K562 (cell line): ENCODE results near the gene NUCB2. TPM values are rescaled to one million over a fixed set of nuclear protein-coding genes. Genes with fewer than 3 reads are reported as not detected.
A peak's percentile ranks its signal among the peaks of the same experiment; 100 is the strongest.

Experiments
- ATF7 ChIP-seq: fragments of 450-650 bp; IDR thresholded peaks from 2 replicates; pipeline ENCODE4 v1.7.1; 2014; ENCODE audit warnings: mild to moderate bottlenecking, moderate library complexity
- BRF1 ChIP-seq: IDR thresholded peaks from 3 replicates; pipeline ENCODE4 v1.6.1; 2011; ENCODE audit warnings: borderline replicate concordance, mild to moderate bottlenecking; ENCODE audit not compliant: insufficient read length; ENCODE audit errors: extremely low read depth
- CBX1 ChIP-seq: sonication (generic); IDR thresholded peaks from 2 replicates; pipeline ENCODE4 v1.6.1; 2016; ENCODE audit warnings: antibody characterized with exemption, low read depth, mild to moderate bottlenecking
- CEBPG ChIP-seq, 3 experiments: fragments of 200-800 bp in 1 of 3; sonication (Bioruptor generic) in 1 of 3; sonication (generic) in 1 of 3; formaldehyde crosslinking in 1 of 3; IDR thresholded peaks in 2 of 3; conservative IDR thresholded peaks in 1 of 3; 2 replicates each; pipeline versions ENCODE4 v1.6.1 to v1.8.0; 2016 to 2022; ENCODE audit warnings: missing compliant biosample characterization in 2 of 3, missing genetic modification characterization in 2 of 3, mild to moderate bottlenecking in 1 of 3, missing genetic modification reagents in 1 of 3
- E4F1 ChIP-seq: fragments of 250-450 bp; sonication (Bioruptor Pico); IDR thresholded peaks from 2 replicates; pipeline ENCODE4 v1.5.0; 2021; ENCODE audit warnings: mild to moderate bottlenecking, borderline replicate concordance
- ESRRA ChIP-seq: fragments of 450-650 bp; IDR thresholded peaks from 2 replicates; pipeline ENCODE4 v1.6.1; 2014; ENCODE audit warnings: low read depth, mild to moderate bottlenecking, moderate library complexity, borderline replicate concordance
- GTF2E2 ChIP-seq: fragments of 200-800 bp; sonication (Bioruptor generic); IDR thresholded peaks from 2 replicates; pipeline ENCODE4 v1.6.1; 2016; ENCODE audit warnings: missing genetic modification characterization, missing compliant biosample characterization
- KAT7 ChIP-seq: sonication (generic); formaldehyde crosslinking; IDR thresholded peaks from 2 replicates; pipeline ENCODE4 v1.8.0; 2022; ENCODE audit warnings: missing genetic modification reagents, mild to moderate bottlenecking, borderline replicate concordance
- MBD2 ChIP-seq: sonication (generic); IDR thresholded peaks from 2 replicates; pipeline ENCODE4 v1.6.1; 2016; ENCODE audit warnings: low read depth, borderline replicate concordance
- NONO ChIP-seq, 2 experiments: fragments of 200-400 bp in 1 of 2; fragments of 450-650 bp in 1 of 2; formaldehyde crosslinking in 1 of 2; IDR thresholded peaks; 2 replicates each; pipeline ENCODE4 v1.6.1; 2017; ENCODE audit warnings: low read depth in 2 of 2, mild to moderate bottlenecking in 2 of 2, moderate library complexity in 2 of 2, low read length in 1 of 2
- RB1 ChIP-seq: fragments of 450-650 bp; IDR thresholded peaks from 2 replicates; pipeline ENCODE4 v1.6.1; 2017; ENCODE audit warnings: low read depth, mild to moderate bottlenecking
- SMAD4 ChIP-seq: fragments of 250-450 bp; sonication (Bioruptor Pico); conservative IDR thresholded peaks from 2 replicates; pipeline ENCODE4 v1.8.0; 2021; ENCODE audit warnings: inconsistent platforms, mild to moderate bottlenecking, moderate library complexity
- SMARCA5 ChIP-seq: fragments of 450-650 bp; IDR thresholded peaks from 2 replicates; pipeline ENCODE4 v1.6.1; 2016
- SMC3 ChIP-seq: conservative IDR thresholded peaks from 2 replicates; pipeline ENCODE4 v1.6.1; 2011; ENCODE audit warnings: low read depth, low read length, improper control_type of control experiment; ENCODE audit not compliant: insufficient read depth
- TCF3 ChIP-seq: sonication (generic); formaldehyde crosslinking; IDR thresholded peaks from 2 replicates; pipeline ENCODE4 v1.4.0; 2020; ENCODE audit warnings: mild to moderate bottlenecking, missing genetic modification reagents
- YY1 ChIP-seq, 3 experiments: IDR thresholded peaks; 2 replicates each; pipeline ENCODE4 v1.6.1; 2011; ENCODE audit warnings: low read length in 2 of 3, mild to moderate bottlenecking in 2 of 3, moderate library complexity in 2 of 3, borderline replicate concordance in 1 of 3, control low read depth in 1 of 3, low read depth in 1 of 3; ENCODE audit not compliant: insufficient read depth in 3 of 3, insufficient replicate concordance in 2 of 3, control insufficient read depth in 1 of 3, insufficient read length in 1 of 3; ENCODE audit errors: extremely low read depth in 1 of 3
- ZBTB9 ChIP-seq: fragments of 450-650 bp; formaldehyde crosslinking; IDR thresholded peaks from 2 replicates; pipeline ENCODE4 v1.4.0; 2020; ENCODE audit warnings: mild to moderate bottlenecking, moderate library complexity
- ZFP91 ChIP-seq: sonication (generic); formaldehyde crosslinking; IDR thresholded peaks from 2 replicates; pipeline ENCODE4 v1.8.0; 2022; ENCODE audit warnings: mild to moderate bottlenecking, missing genetic modification reagents
- ZNF140 ChIP-seq: fragments of 250-450 bp; sonication (Bioruptor Pico); IDR thresholded peaks from 2 replicates; pipeline ENCODE4 v1.8.0; 2021; ENCODE audit warnings: moderate library complexity, mild to moderate bottlenecking, inconsistent platforms
- ZNF354B ChIP-seq: fragments of 250-450 bp; sonication (Bioruptor Pico); IDR thresholded peaks from 2 replicates; pipeline ENCODE4 v1.4.0; 2020
- polyA plus RNA-seq, 8 experiments: library from polyadenylated mRNA; depleted of rRNA in 4 of 8; stranded (reverse) in 5 of 8; unstranded in 3 of 8; fragments of >200 nt; fragmentation: Nextera tagmentation in 2 of 8; fragmentation: Illumina TruSeq in 1 of 8; extraction: Ambion mirVana in 2 of 8; extraction: Trizol in 1 of 8; gene quantifications; 2 replicates each; pipeline versions ENCODE4 v1.2.1 to v1.2.3, GENCODE V29; 2011 to 2014; ENCODE audit warnings: inconsistent platforms in 1 of 8, missing spikeins in 1 of 8
- total RNA-seq, 7 experiments: library from RNA; depleted of rRNA in 6 of 7; stranded (reverse); fragments of >200 nt in 6 of 7; fragmentation: Illumina TruSeq in 2 of 7; extraction: Trizol in 2 of 7; gene quantifications; 2 replicates each; pipeline versions ENCODE4 v1.2.1 to v1.2.3, GENCODE V29; 2011 to 2021; ENCODE audit warnings: low replicate concordance in 1 of 7

NUCB2 gene
- total and polyA plus RNA-seq, 9 of the 15 experiments (the other 6 are each of a cell fraction or from before 2014, with no cell fraction given), result 54.0 to 108 (median 84.6) TPM

GRCh38 chr11:17352950-17353820, 76.6 kb downstream of the NUCB2 start (continued):
- peak; percentile 63; the same call in 1 of the 2 replicates for TF ChIP-seq KAT7
- peak; percentile 82 for TF ChIP-seq RB1
- peak in 1 of 3 experiments; percentile 55 for TF ChIP-seq YY1 (IDR thresholded peaks at IDR 0.05; ENCODE audit: borderline replicate concordance in 1 of 3, control insufficient read depth in 1 of 3, extremely low read depth in 1 of 3, insufficient read depth in 3 of 3, insufficient read length in 1 of 3, insufficient replicate concordance in 2 of 3, low read depth in 1 of 3, low read length in 2 of 3)
- TF ChIP-seq ZBTB9 (CRISPR knock-in tag), result no peak
- TF ChIP-seq ZNF140, result no peak
- no peak for TF ChIP-seq ZNF354B (CRISPR knock-in tag)
- TF ChIP-seq BRF1, result no peak
- TF ChIP-seq SMAD4 (CRISPR knock-in tag), result peak; percentile 96
- 0 out of 2 replicates have a peak, but pooled peaks have one; percentile 29 for TF ChIP-seq MBD2
- no peak for TF ChIP-seq CEBPG (CRISPR knock-in tag; IDR thresholded peaks at IDR 0.05)
- TF ChIP-seq CEBPG (tag; conservative IDR thresholded peaks at IDR 0.05 in 1 of 2, IDR thresholded peaks at IDR 0.05 in 1 of 2), result no peak
- no peak for TF ChIP-seq SMARCA5
- TF ChIP-seq SMC3, result no peak
- TF ChIP-seq GTF2E2 (tag), result peak; percentile 77; the same call in 1 of the 2 replicates
- peak; percentile 63 for TF ChIP-seq ATF7
- TF ChIP-seq CBX1, result no peak
- peak; percentile 46; the same call in 1 of the 2 replicates for TF ChIP-seq ZFP91 (CRISPR knock-in tag)
- TF ChIP-seq ESRRA, result peak; percentile 59; the same call in 1 of the 2 replicates
- peak in 1 of 2 experiments; percentile 47; a peak in 2 of 4 replicates for TF ChIP-seq NONO (IDR thresholded peaks at IDR 0.05; ENCODE audit: low read depth in 2 of 2, low read length in 1 of 2)
- TF ChIP-seq E4F1 (CRISPR knock-in tag), result no peak
- TF ChIP-seq TCF3, result no peak
